ENCODE measurements around the gene DAB2IP. TPM values are rescaled to one million over a fixed set of nuclear protein-coding genes. Genes with fewer than 3 reads are reported as not detected.

Gene DAB2IP
- total RNA-seq, 1 experiment from 2014 or later: 52.6 TPM

DNA sequence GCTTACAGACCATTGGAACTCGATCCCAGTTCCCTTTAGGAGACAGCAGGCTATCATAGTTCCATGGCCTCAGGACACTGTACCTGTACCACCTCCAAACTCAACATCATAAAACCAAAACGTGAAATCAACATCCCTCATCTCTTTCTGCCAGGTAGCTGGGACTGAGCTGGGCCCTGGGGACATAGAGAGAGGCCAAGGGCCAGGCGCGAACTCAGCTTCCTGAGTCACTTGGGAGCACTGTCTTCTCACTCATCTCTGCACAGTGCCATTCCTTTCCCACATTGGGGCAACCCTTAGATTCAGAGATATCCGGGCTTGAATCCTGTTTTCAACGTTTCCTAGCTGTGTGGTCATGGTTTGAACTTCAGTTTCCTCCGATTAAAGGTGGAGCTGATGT lies 12.2 kb downstream of the DAB2IP start (continued):
- no peak for TF ChIP-seq ZNF396 (CRISPR knock-in tag; IDR thresholded peaks at IDR 0.05; ENCODE audit: borderline replicate concordance)
- TF ChIP-seq SP1 (CRISPR knock-in tag; conservative IDR thresholded peaks at IDR 0.05): no peak

DNA sequence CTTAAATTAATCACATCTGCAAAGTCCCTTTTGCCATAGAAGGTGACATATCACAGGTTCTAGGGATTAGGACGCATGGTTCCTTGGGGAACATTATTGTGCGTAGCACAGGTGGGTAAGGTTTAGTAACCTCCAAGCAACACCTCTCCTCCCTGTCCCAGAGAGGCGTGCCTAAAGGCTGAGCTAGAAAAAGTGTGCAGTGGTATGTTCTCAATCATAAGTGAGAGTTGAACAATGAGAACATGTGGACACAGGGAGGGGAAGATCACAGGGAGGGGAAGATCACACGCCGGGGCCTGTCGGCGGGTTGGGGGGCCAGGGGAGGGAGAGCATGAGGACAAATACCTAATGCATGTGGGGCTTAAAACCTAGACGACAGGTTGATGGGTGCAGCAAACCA lies 14.9 kb downstream of the DAB2IP start:
- Mint-ChIP-seq H3K27me3 (ENCODE audit: low read depth) (no peaks in the 10 kb centered on the region), H3K27ac (no peak overlapping the region), H3K4me3 (no peak overlapping the region), H3K4me1 (peaks cover 20% of the 10 kb centered on the region), H3K9me3 (peaks cover 10% of the 10 kb centered on the region; the same call in 1 of the 2 replicates), H3K36me3 (peaks cover 5% of the 10 kb centered on the region)
- DNase-seq (ENCODE audit: low spot score) (no peak), ATAC-seq (no peak)
- CTCF ChIA-PET: interaction anchor here (0.7 to 1.4 kb wide), 2 partner anchors 18 to 21 kb away, joined by 3 to 7 read pairs; no protein-coding TSS in a partner anchor
- TF ChIP-seq, protein P1, sequence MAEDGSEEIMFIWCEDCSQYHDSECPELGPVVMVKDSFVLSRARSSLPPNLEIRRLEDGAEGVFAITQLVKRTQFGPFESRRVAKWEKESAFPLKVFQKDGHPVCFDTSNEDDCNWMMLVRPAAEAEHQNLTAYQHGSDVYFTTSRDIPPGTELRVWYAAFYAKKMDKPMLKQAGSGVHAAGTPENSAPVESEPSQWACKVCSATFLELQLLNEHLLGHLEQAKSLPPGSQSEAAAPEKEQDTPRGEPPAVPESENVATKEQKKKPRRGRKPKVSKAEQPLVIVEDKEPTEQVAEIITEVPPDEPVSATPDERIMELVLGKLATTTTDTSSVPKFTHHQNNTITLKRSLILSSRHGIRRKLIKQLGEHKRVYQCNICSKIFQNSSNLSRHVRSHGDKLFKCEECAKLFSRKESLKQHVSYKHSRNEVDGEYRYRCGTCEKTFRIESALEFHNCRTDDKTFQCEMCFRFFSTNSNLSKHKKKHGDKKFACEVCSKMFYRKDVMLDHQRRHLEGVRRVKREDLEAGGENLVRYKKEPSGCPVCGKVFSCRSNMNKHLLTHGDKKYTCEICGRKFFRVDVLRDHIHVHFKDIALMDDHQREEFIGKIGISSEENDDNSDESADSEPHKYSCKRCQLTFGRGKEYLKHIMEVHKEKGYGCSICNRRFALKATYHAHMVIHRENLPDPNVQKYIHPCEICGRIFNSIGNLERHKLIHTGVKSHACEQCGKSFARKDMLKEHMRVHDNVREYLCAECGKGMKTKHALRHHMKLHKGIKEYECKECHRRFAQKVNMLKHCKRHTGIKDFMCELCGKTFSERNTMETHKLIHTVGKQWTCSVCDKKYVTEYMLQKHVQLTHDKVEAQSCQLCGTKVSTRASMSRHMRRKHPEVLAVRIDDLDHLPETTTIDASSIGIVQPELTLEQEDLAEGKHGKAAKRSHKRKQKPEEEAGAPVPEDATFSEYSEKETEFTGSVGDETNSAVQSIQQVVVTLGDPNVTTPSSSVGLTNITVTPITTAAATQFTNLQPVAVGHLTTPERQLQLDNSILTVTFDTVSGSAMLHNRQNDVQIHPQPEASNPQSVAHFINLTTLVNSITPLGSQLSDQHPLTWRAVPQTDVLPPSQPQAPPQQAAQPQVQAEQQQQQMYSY (CRISPR knock-in tag; IDR thresholded peaks at IDR 0.05): no peak
- TF ChIP-seq, protein P2, sequence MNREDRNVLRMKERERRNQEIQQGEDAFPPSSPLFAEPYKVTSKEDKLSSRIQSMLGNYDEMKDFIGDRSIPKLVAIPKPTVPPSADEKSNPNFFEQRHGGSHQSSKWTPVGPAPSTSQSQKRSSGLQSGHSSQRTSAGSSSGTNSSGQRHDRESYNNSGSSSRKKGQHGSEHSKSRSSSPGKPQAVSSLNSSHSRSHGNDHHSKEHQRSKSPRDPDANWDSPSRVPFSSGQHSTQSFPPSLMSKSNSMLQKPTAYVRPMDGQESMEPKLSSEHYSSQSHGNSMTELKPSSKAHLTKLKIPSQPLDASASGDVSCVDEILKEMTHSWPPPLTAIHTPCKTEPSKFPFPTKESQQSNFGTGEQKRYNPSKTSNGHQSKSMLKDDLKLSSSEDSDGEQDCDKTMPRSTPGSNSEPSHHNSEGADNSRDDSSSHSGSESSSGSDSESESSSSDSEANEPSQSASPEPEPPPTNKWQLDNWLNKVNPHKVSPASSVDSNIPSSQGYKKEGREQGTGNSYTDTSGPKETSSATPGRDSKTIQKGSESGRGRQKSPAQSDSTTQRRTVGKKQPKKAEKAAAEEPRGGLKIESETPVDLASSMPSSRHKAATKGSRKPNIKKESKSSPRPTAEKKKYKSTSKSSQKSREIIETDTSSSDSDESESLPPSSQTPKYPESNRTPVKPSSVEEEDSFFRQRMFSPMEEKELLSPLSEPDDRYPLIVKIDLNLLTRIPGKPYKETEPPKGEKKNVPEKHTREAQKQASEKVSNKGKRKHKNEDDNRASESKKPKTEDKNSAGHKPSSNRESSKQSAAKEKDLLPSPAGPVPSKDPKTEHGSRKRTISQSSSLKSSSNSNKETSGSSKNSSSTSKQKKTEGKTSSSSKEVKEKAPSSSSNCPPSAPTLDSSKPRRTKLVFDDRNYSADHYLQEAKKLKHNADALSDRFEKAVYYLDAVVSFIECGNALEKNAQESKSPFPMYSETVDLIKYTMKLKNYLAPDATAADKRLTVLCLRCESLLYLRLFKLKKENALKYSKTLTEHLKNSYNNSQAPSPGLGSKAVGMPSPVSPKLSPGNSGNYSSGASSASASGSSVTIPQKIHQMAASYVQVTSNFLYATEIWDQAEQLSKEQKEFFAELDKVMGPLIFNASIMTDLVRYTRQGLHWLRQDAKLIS (CRISPR knock-in tag; IDR thresholded peaks at IDR 0.05; ENCODE audit: borderline replicate concordance): no peak
- no peak for TF ChIP-seq PRRX2 (CRISPR knock-in tag; IDR thresholded peaks at IDR 0.05)
- no peak for TF ChIP-seq ZNF138 (CRISPR knock-in tag; conservative IDR thresholded peaks at IDR 0.05)
- no peak for TF ChIP-seq ELF4 (CRISPR knock-in tag; IDR thresholded peaks at IDR 0.05; ENCODE audit: low read depth)
- TF ChIP-seq, protein P3, sequence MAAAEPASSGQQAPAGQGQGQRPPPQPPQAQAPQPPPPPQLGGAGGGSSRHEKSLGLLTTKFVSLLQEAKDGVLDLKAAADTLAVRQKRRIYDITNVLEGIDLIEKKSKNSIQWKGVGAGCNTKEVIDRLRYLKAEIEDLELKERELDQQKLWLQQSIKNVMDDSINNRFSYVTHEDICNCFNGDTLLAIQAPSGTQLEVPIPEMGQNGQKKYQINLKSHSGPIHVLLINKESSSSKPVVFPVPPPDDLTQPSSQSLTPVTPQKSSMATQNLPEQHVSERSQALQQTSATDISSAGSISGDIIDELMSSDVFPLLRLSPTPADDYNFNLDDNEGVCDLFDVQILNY (CRISPR knock-in tag; IDR thresholded peaks at IDR 0.05): no peak
- TF ChIP-seq, protein P4, sequence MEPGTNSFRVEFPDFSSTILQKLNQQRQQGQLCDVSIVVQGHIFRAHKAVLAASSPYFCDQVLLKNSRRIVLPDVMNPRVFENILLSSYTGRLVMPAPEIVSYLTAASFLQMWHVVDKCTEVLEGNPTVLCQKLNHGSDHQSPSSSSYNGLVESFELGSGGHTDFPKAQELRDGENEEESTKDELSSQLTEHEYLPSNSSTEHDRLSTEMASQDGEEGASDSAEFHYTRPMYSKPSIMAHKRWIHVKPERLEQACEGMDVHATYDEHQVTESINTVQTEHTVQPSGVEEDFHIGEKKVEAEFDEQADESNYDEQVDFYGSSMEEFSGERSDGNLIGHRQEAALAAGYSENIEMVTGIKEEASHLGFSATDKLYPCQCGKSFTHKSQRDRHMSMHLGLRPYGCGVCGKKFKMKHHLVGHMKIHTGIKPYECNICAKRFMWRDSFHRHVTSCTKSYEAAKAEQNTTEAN (CRISPR knock-in tag; IDR thresholded peaks at IDR 0.05): no peak
- TF ChIP-seq CBFB (CRISPR knock-in tag; IDR thresholded peaks at IDR 0.05; ENCODE audit: low read depth): no peak
- TF ChIP-seq CREB1 (CRISPR knock-in tag; IDR thresholded peaks at IDR 0.05): no peak
- POLR2A ChIA-PET: no interaction called here

DNA sequence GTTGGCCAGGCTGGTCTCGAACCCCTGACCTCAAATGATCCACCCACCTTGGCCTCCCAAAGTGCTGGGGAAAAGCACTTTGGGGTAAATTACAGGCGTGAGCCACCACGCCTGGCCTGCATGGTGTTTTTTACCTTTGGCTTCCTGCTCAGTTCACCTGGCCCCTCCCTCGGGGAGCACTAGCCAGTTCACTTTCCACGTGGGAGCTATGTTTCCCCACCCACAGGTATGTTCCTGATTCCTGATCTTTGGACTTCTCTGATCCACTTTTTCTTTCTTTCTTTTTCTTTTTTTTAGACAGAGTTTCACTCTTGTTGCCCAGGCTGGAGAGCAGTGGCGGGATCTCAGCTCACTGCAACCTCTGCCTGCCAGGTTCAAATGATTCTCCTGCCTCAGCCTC lies 15.8 kb downstream of the DAB2IP start:
- DNase-seq (ENCODE audit: low spot score) (no peak), ATAC-seq (no peak)
- H3K27ac Mint-ChIP-seq: no peak overlapping the region
- no peaks in the 10 kb centered on the region for H3K27me3 Mint-ChIP-seq (ENCODE audit: low read depth)
- ChIA-PET POLR2A (no interaction called here), CTCF (interaction anchor here (0.5 to 1.2 kb wide), 3 partner anchors 10 to 27 kb away, joined by 3 to 4 read pairs (median 4); no protein-coding TSS in a partner anchor)
- H3K9me3 Mint-ChIP-seq: peaks cover 10% of the 10 kb centered on the region; the same call in 1 of the 2 replicates
- peaks cover 20% of the 10 kb centered on the region for H3K4me1 Mint-ChIP-seq
- H3K36me3 Mint-ChIP-seq: peaks cover 6% of the 10 kb centered on the region
- H3K4me3 Mint-ChIP-seq: no peak overlapping the region
- TF ChIP-seq, protein P5, sequence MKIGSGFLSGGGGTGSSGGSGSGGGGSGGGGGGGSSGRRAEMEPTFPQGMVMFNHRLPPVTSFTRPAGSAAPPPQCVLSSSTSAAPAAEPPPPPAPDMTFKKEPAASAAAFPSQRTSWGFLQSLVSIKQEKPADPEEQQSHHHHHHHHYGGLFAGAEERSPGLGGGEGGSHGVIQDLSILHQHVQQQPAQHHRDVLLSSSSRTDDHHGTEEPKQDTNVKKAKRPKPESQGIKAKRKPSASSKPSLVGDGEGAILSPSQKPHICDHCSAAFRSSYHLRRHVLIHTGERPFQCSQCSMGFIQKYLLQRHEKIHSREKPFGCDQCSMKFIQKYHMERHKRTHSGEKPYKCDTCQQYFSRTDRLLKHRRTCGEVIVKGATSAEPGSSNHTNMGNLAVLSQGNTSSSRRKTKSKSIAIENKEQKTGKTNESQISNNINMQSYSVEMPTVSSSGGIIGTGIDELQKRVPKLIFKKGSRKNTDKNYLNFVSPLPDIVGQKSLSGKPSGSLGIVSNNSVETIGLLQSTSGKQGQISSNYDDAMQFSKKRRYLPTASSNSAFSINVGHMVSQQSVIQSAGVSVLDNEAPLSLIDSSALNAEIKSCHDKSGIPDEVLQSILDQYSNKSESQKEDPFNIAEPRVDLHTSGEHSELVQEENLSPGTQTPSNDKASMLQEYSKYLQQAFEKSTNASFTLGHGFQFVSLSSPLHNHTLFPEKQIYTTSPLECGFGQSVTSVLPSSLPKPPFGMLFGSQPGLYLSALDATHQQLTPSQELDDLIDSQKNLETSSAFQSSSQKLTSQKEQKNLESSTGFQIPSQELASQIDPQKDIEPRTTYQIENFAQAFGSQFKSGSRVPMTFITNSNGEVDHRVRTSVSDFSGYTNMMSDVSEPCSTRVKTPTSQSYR (CRISPR knock-in tag; IDR thresholded peaks at IDR 0.05): no peak
- no peak for TF ChIP-seq TEAD1 (CRISPR knock-in tag; IDR thresholded peaks at IDR 0.05)
- TF ChIP-seq RELA (CRISPR knock-in tag; IDR thresholded peaks at IDR 0.05; ENCODE audit: borderline replicate concordance): no peak
- TF ChIP-seq, protein P6, sequence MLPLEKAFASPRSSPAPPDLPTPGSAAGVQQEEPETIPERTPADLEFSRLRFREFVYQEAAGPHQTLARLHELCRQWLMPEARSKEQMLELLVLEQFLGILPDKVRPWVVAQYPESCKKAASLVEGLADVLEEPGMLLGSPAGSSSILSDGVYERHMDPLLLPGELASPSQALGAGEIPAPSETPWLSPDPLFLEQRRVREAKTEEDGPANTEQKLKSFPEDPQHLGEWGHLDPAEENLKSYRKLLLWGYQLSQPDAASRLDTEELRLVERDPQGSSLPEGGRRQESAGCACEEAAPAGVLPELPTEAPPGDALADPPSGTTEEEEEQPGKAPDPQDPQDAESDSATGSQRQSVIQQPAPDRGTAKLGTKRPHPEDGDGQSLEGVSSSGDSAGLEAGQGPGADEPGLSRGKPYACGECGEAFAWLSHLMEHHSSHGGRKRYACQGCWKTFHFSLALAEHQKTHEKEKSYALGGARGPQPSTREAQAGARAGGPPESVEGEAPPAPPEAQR (CRISPR knock-in tag; IDR thresholded peaks at IDR 0.05): no peak
- no peak for TF ChIP-seq FOXP1 (CRISPR knock-in tag; IDR thresholded peaks at IDR 0.05; ENCODE audit: borderline replicate concordance)
- no peak for TF ChIP-seq NR3C1 (CRISPR knock-in tag; conservative IDR thresholded peaks at IDR 0.05; ENCODE audit: low read depth)
- TF ChIP-seq TEAD4 (CRISPR knock-in tag; IDR thresholded peaks at IDR 0.05): no peak
